Ovary (tissue), 9 donors: ENCODE results near the gene PLCG1. TPM values are rescaled to one million over a fixed set of nuclear protein-coding genes. Genes with fewer than 3 reads are reported as not detected.

Source experiments
- DNase-seq, 5 donors: peaks; one replicate each; pipeline ENCODE4 v3.0.0-alpha.2; 2019 to 2020
- H3K27ac ChIP-seq, 2 donors: fragments of 200-600 bp; one replicate each; pipeline versions ENCODE4 v1.5.1 to v1.8.0; 2019 to 2022
- H3K27me3 ChIP-seq: fragments of 200-600 bp; one replicate; pipeline ENCODE4 v1.8.0; 2022
- H3K36me3 ChIP-seq: fragments of 200-600 bp; sonication (generic); one replicate; pipeline ENCODE4 v1.5.1; 2019
- H3K4me1 ChIP-seq: one replicate; pipeline ENCODE4 v1.8.1; 2013; ENCODE audit warnings: mild to moderate bottlenecking, moderate library complexity; ENCODE audit not compliant: insufficient read depth
- H3K4me3 ChIP-seq: fragments of 200-600 bp; sonication (generic); one replicate; pipeline ENCODE4 v1.5.1; 2017
- H3K9me3 ChIP-seq, 2 donors: fragments of 200-600 bp in 1 of 2; sonication (generic) in 1 of 2; one replicate each; pipeline versions ENCODE4 v1.5.1 to v1.8.1; 2013 to 2019; ENCODE audit warnings: mild to moderate bottlenecking in 1 of 2, moderate library complexity in 1 of 2
- CTCF ChIP-seq, 3 donors: fragments of 450-650 bp in 2 of 3; fragments of 200-600 bp in 1 of 3; IDR thresholded peaks; one replicate each; pipeline versions ENCODE4 v1.5.1 to v1.8.0; 2016 to 2022; ENCODE audit warnings: antibody characterized with exemption in 3 of 3, mild to moderate bottlenecking in 1 of 3
- EP300 ChIP-seq: sonication (generic); formaldehyde crosslinking; IDR thresholded peaks from one replicate; pipeline ENCODE4 v1.6.1; 2017; ENCODE audit warnings: antibody characterized with exemption
- POLR2A ChIP-seq: fragments of 450-650 bp; IDR thresholded peaks from one replicate; pipeline ENCODE4 v1.6.1; 2017; ENCODE audit warnings: antibody characterized with exemption, mild to moderate bottlenecking, moderate library complexity
- WGBS, 3 donors: extraction: QIAGEN DNeasy Blood & Tissue Kit in 1 of 3; methylation state at CpG; one replicate each; pipeline versions ENCODE4 v1.1.5 to v1.1.7; 2013 to 2017; 5-methylcytosine and 5-hydroxymethylcytosine counted together
- intact Hi-C, 4 donors: fragments of 100-400 bp; cut with DNase I; formaldehyde crosslinking; loops; one replicate each; pipeline versions ENCODE4 v1.11.0 to v1.15.1; 2022 to 2023
- microRNA-seq, 3 donors: library from miRNA; unstranded; fragments of <30 nt; microRNA quantifications; one replicate each; pipeline versions ENCODE4 to v1.2.0, GENCODE V29; 2019 to 2020
- polyA plus RNA-seq, 2 donors: library from polyadenylated mRNA; stranded (reverse); fragments of 200-250 nt in 1 of 2; fragments of 350-450 nt in 1 of 2; fragmentation: Illumina TruSeq in 1 of 2; extraction: RNeasy Lipid Tissue Mini Kit (QIAGEN cat#74804) in 1 of 2; gene quantifications; one replicate each; pipeline ENCODE4 v1.2.3, GENCODE V29; 2013 to 2014
- small RNA-seq: library from RNA; depleted of rRNA; stranded (forward); fragments of <200 nt; gene quantifications from one replicate; pipeline ENCODE3, GENCODE V24; 2016
- total RNA-seq, 7 donors: library from RNA; depleted of rRNA in 2 of 7; stranded (reverse); fragments of >200 nt in 2 of 7; fragmentation: NEBNext Ultra II Directional in 3 of 7; extraction: Animal tissue kit (Norgen Biotek cat#: 25700) in 3 of 7; gene quantifications; one replicate each; pipeline versions ENCODE4 v1.1.0 to v1.2.4, GENCODE V29; 2016 to 2023
- donor health status: DM: no; HTN: no; CAD: no; lungs with moderate emphysema.
- donor health status: DM: no; HTN: no; CAD: no.
- donor health status: Bipolar disorder and iron deficiency.
- donor health status: DM: yes; HTN: yes; CAD: no.
- donor health status: DM: no; HTN: no; CAD: no.
- donor health status: DM: yes; HTN: yes; CAD: no.

Gene PLCG1
- total and polyA plus RNA-seq, 9 donors = 56.1 to 158 (median 101) TPM

GRCh38 chr20:41226426-41226825 lies 89.1 kb downstream of the PLCG1 start:
- H3K4me1 ChIP-seq = peaks cover 10% of the 10 kb centered on the region

More at GRCh38 chr20:41226426-41226825, 89.1 kb downstream of the PLCG1 start:
- no peak for TF ChIP-seq POLR2A
- TF ChIP-seq CTCF (IDR thresholded peaks at IDR 0.05) = no peak
- TF ChIP-seq EP300 = no peak
- DNase-seq = no peak
- no peak overlapping the region for H3K4me3 ChIP-seq
- H3K36me3 ChIP-seq = no peaks in the 10 kb centered on the region
- no peaks in the 10 kb centered on the region for H3K27me3 ChIP-seq
- no peaks in the 10 kb centered on the region for H3K9me3 ChIP-seq
- WGBS, 3 donors = 91 to 97% (median 93%) methylated on average over 1 of the region's 1 CpG
- intact Hi-C loops = loop anchor here in 2 of 4 donors (5.0 to 10.0 kb wide), 2 partner anchors 44 to 62 kb away; no protein-coding TSS in a partner anchor
- no peak overlapping the region for H3K27ac ChIP-seq

Small RNAs within 50 kb of the gene (microRNA-seq; reads per million reads assigned to microRNA genes)
- gene MIR6871 = 0 reads per million in 3 donors

Small RNAs within 50 kb of the gene (small RNA-seq; reads per million reads assigned to genes)
- gene AL022394.1 = not detected
- gene MIR6871 = not detected

Other genes starting within 250 kb of the PLCG1 start
- gene TOP1, start 108.7 kb upstream of the PLCG1 start, total RNA-seq = 10 to 100 TPM; 24.8 to 41.8 (median 35.6) TPM
- gene TOP1, start 108.7 kb upstream of the PLCG1 start, polyA plus RNA-seq = 10 to 100 TPM; 20.9 to 48.4 TPM
- gene ZHX3, start 180.2 kb downstream of the PLCG1 start, total RNA-seq = 10 to 100 TPM; 17.5 to 72.0 (median 53.0) TPM
- gene ZHX3, start 180.2 kb downstream of the PLCG1 start, polyA plus RNA-seq = 10 to 100 TPM; 20.6 to 39.6 TPM
- gene LPIN3, start 203.3 kb downstream of the PLCG1 start, total RNA-seq = 10 to 100 TPM in 6 of 7 donors, 1 to 10 TPM in 1; 8.3 to 21.6 (median 16.4) TPM
- gene LPIN3, start 203.3 kb downstream of the PLCG1 start, polyA plus RNA-seq = 10 to 100 TPM in 1 of 2 donors, 1 to 10 TPM in 1; 5.1 to 12.5 TPM
- 10 to 100 TPM in 4 of 7 donors, 1 to 10 TPM in 3; 1.5 to 33.5 (median 14.6) TPM for gene EMILIN3, start 229.3 kb downstream of the PLCG1 start, total RNA-seq
- gene EMILIN3, start 229.3 kb downstream of the PLCG1 start, polyA plus RNA-seq = 1 to 10 TPM; 2.0 to 4.2 TPM